Spleen (tissue), 11 donors: ENCODE results near the gene LILRA2. TPM values are rescaled to one million over a fixed set of nuclear protein-coding genes. Genes with fewer than 3 reads are reported as not detected.
A peak's percentile ranks its signal among the peaks of the same experiment; 100 is the strongest.

Experiments used
- DNase-seq: peaks from one replicate; pipeline ENCODE4 v3.0.0-alpha.2; 2020
- H3K27ac ChIP-seq, 8 donors: fragments of 200-600 bp; sonication (generic) in 7 of 8; 1 replicate in 4 of 8; 2 replicates in 4 of 8; pipeline versions ENCODE4 v1.5.0 to v1.8.0; 2016 to 2021; ENCODE audit warnings: inconsistent platforms in 4 of 8, mild to moderate bottlenecking in 4 of 8, moderate library complexity in 1 of 8
- H3K27me3 ChIP-seq, 7 donors: fragments of 200-600 bp; sonication (generic) in 6 of 7; replicated peaks in 1 of 7; 1 replicate in 4 of 7; 2 replicates in 3 of 7; pipeline versions ENCODE4 v1.5.0 to v1.8.0; 2016 to 2021; ENCODE audit warnings: inconsistent platforms in 3 of 7, mild to moderate bottlenecking in 1 of 7
- H3K36me3 ChIP-seq, 6 donors: fragments of 200-600 bp; sonication (generic) in 5 of 6; 1 replicate in 4 of 6; 2 replicates in 2 of 6; pipeline versions ENCODE4 v1.5.0 to v1.8.0; 2016 to 2021; ENCODE audit warnings: inconsistent platforms in 2 of 6
- H3K4me1 ChIP-seq, 6 donors: fragments of 200-600 bp; sonication (generic) in 5 of 6; 1 replicate in 3 of 6; 2 replicates in 3 of 6; pipeline versions ENCODE4 v1.5.0 to v1.8.0; 2016 to 2021; ENCODE audit warnings: inconsistent platforms in 3 of 6
- H3K4me3 ChIP-seq, 8 donors: fragments of 200-600 bp; sonication (generic) in 7 of 8; 1 replicate in 4 of 8; 2 replicates in 4 of 8; pipeline versions ENCODE4 v1.5.0 to v1.8.0; 2016 to 2021; ENCODE audit warnings: inconsistent platforms in 4 of 8, mild to moderate bottlenecking in 4 of 8, moderate library complexity in 2 of 8
- H3K9me3 ChIP-seq, 8 donors: fragments of 200-600 bp; sonication (generic) in 7 of 8; 1 replicate in 4 of 8; 2 replicates in 4 of 8; pipeline versions ENCODE4 v1.5.0 to v1.8.0; 2016 to 2021; ENCODE audit warnings: inconsistent platforms in 4 of 8
- POLR2A ChIP-seq, 3 donors: fragments of 450-650 bp; IDR thresholded peaks; one replicate each; pipeline ENCODE4 v1.5.1; 2017; ENCODE audit warnings: antibody characterized with exemption in 3 of 3, mild to moderate bottlenecking in 1 of 3
- POLR2AphosphoS5 ChIP-seq, 3 donors: sonication (generic); formaldehyde crosslinking; IDR thresholded peaks; one replicate each; pipeline ENCODE4 v1.5.1; 2017; ENCODE audit warnings: antibody characterized with exemption in 3 of 3
- WGBS, 5 donors: extraction: QIAGEN DNeasy Blood & Tissue Kit in 3 of 5; methylation state at CpG; one replicate each; pipeline versions ENCODE4 v1.1.5 to v1.1.7; 2013 to 2018; 5-methylcytosine and 5-hydroxymethylcytosine counted together
- intact Hi-C: fragments of 100-400 bp; cut with DNase I; formaldehyde crosslinking; loops from one replicate; pipeline ENCODE4 v1.15.0; 2023; ENCODE audit warnings: low total_unique reads
- polyA plus RNA-seq, 3 donors: library from polyadenylated mRNA; stranded (reverse); fragments of 200-250 nt; gene quantifications; one replicate each; pipeline ENCODE4 v1.2.1, GENCODE V29; 2013
- total RNA-seq, 7 donors: library from RNA; depleted of rRNA in 3 of 7; stranded (reverse); fragments of >200 nt in 3 of 7; fragmentation: NEBNext Ultra II Directional in 4 of 7; extraction: Animal tissue kit (Norgen Biotek cat#: 25700) in 4 of 7; gene quantifications; one replicate each; pipeline versions ENCODE4 v1.1.0 to v1.2.1, GENCODE V29; 2016 to 2021
- TF ChIP-seq, protein P1 (sequence below), 11 experiments: fragments of 200-600 bp in 7 of 11; fragments of 450-650 bp in 4 of 11; sonication (generic) in 4 of 11; IDR thresholded peaks in 8 of 11; conservative IDR thresholded peaks in 3 of 11; 1 replicate in 7 of 11; 2 replicates in 4 of 11; pipeline versions ENCODE4 v1.4.0 to v1.8.0; 2016 to 2021; ENCODE audit warnings: antibody characterized with exemption in 11 of 11, inconsistent platforms in 4 of 11, mild to moderate bottlenecking in 1 of 11
- donor health status: healthy with polysubstance abuse.
- donor health status: DM: no; HTN: no; CAD: no; lungs with moderate emphysema.
- donor health status: DM: no; HTN: no; CAD: no.
- donor health status: Bipolar disorder and iron deficiency.
- donor health status: healthy.
- donor health status: DM: no; HTN: no; CAD: no.
- donor health status: DM: yes; HTN: yes; CAD: no.

LILRA2 gene
- total and polyA plus RNA-seq, 10 donors: 7.2 to 77.8 (median 46.1) TPM

GRCh38 chr19:54532528-54532927, 41.1 kb upstream of the LILRA2 start:
- 42 to 51% (median 49%) methylated on average over 4 of the region's 4 CpGs for WGBS, 5 donors
- intact Hi-C loops: no loop called here
- TF ChIP-seq POLR2A (IDR thresholded peaks at IDR 0.05) (no peak), POLR2AphosphoS5 (IDR thresholded peaks at IDR 0.05) (peak in 1 of 3 donors; percentile 34)
- H3K27me3 ChIP-seq: peaks cover 0 to 44% (median 0%) of the 10 kb centered on the region in 7 donors
- H3K27ac ChIP-seq: peak overlapping the region in 2 of 8 donors; percentile 7 to 54
- no peaks in the 10 kb centered on the region for H3K36me3 ChIP-seq
- H3K4me3 ChIP-seq: peak overlapping the region in 1 of 8 donors; percentile 34
- DNase-seq: no peak
- H3K4me1 ChIP-seq: peaks cover 0 to 27% (median 6%) of the 10 kb centered on the region in 6 donors
- H3K9me3 ChIP-seq: no peaks in the 10 kb centered on the region

DNA sequence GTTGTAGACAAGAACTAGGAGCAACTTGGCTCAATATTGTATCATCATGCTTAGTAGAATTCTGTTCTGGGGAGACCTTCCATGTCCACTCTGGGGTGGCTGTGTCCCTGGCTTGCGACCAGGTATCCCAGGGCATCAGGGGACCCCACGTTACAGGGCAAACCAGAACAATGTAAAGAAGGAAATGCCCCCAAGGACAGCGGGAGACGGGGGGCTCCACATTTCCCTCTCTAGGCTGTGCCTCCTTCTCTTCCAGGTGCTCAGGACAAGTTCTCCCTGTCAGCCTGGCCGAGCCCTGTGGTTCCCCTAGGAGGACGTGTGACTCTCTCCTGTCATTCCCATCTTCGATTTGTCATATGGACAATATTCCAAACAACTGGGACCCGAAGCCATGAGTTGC, 40.1 kb upstream of the LILRA2 start:
- DNase-seq: no peak
- peaks cover 0 to 44% (median 0%) of the 10 kb centered on the region in 7 donors for H3K27me3 ChIP-seq
- WGBS, 5 donors: 73 to 88% (median 83%) methylated on average over 8 of the region's 8 CpGs
- TF ChIP-seq POLR2A (IDR thresholded peaks at IDR 0.05) (no peak), POLR2AphosphoS5 (IDR thresholded peaks at IDR 0.05) (no peak)
- TF ChIP-seq, protein P1, sequence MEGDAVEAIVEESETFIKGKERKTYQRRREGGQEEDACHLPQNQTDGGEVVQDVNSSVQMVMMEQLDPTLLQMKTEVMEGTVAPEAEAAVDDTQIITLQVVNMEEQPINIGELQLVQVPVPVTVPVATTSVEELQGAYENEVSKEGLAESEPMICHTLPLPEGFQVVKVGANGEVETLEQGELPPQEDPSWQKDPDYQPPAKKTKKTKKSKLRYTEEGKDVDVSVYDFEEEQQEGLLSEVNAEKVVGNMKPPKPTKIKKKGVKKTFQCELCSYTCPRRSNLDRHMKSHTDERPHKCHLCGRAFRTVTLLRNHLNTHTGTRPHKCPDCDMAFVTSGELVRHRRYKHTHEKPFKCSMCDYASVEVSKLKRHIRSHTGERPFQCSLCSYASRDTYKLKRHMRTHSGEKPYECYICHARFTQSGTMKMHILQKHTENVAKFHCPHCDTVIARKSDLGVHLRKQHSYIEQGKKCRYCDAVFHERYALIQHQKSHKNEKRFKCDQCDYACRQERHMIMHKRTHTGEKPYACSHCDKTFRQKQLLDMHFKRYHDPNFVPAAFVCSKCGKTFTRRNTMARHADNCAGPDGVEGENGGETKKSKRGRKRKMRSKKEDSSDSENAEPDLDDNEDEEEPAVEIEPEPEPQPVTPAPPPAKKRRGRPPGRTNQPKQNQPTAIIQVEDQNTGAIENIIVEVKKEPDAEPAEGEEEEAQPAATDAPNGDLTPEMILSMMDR (IDR thresholded peaks at IDR 0.05 in 8 of 11, conservative IDR thresholded peaks at IDR 0.05 in 3 of 11): no peak
- peaks cover 0 to 27% (median 6%) of the 10 kb centered on the region in 6 donors for H3K4me1 ChIP-seq
- H3K36me3 ChIP-seq: no peaks in the 10 kb centered on the region
- peak overlapping the region in 1 of 8 donors; percentile 54 for H3K27ac ChIP-seq
- H3K9me3 ChIP-seq: no peaks in the 10 kb centered on the region
- intact Hi-C loops: no loop called here
- peak overlapping the region in 1 of 8 donors; percentile 34 for H3K4me3 ChIP-seq

GRCh38 chr19:54534156-54534555, 39.4 kb upstream of the LILRA2 start:
- H3K4me3 ChIP-seq: peak overlapping the region in 1 of 8 donors; percentile 34
- intact Hi-C loops: no loop called here
- H3K4me1 ChIP-seq: peaks cover 0 to 27% (median 6%) of the 10 kb centered on the region in 6 donors
- no peak for DNase-seq
- H3K27ac ChIP-seq: no peak overlapping the region
- peaks cover 0 to 44% (median 0%) of the 10 kb centered on the region in 7 donors for H3K27me3 ChIP-seq
- TF ChIP-seq POLR2A (IDR thresholded peaks at IDR 0.05) (no peak), POLR2AphosphoS5 (IDR thresholded peaks at IDR 0.05) (no peak)
- TF ChIP-seq, protein P1 (IDR thresholded peaks at IDR 0.05 in 8 of 11, conservative IDR thresholded peaks at IDR 0.05 in 3 of 11): no peak
- 69 to 81% (median 72%) methylated on average over 7 to 8 of the region's 8 CpGs for WGBS, 5 donors
- no peaks in the 10 kb centered on the region for H3K36me3 ChIP-seq
- H3K9me3 ChIP-seq: no peaks in the 10 kb centered on the region

DNA sequence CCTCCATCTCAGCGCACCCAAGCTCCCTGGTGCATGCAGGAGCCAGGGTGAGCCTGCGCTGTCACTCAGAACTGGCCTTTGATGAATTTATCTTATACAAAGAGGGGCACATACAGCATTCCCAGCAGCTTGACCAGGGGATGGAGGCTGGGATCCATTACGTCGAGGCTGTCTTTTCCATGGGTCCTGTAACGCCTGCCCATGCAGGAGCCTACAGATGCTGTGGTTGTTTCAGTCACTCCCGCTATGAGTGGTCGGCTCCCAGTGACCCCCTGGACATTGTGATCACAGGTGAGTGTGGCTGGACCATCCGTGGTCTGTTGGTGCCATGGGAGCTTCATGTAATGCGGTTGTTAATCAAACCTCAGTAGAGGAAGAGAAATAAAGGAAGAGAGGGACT, 38.0 kb upstream of the LILRA2 start:
- Histone ChIP-seq H3K27ac (no peak overlapping the region), H3K4me1 (peaks cover 0 to 27% (median 6%) of the 10 kb centered on the region in 6 donors), H3K36me3 (no peaks in the 10 kb centered on the region), H3K9me3 (no peaks in the 10 kb centered on the region), H3K27me3 (peaks cover 0 to 39% (median 0%) of the 10 kb centered on the region in 7 donors), H3K4me3 (no peak overlapping the region)
- no peak for DNase-seq
- intact Hi-C loops: no loop called here
- TF ChIP-seq POLR2AphosphoS5 (IDR thresholded peaks at IDR 0.05): no peak
- TF ChIP-seq, protein P1 (IDR thresholded peaks at IDR 0.05 in 8 of 11, conservative IDR thresholded peaks at IDR 0.05 in 3 of 11): no peak
- 80 to 86% (median 85%) methylated on average over 9 of the region's 9 CpGs for WGBS, 5 donors
